Activated naive CD4-positive, alpha-beta T cell (primary cell): ENCODE results near the gene AVPR1B.

Experiments used
- DNase-seq, 4 experiments: peaks; one replicate each; lab custom pipeline; 2025; lab: John Stamatoyannopoulos, UW

AVPR1B gene

GRCh38 chr1:206117151-206117948 lies at the start of gene AVPR1B:
Gene AVPR1B (minus strand): TSS chr1:206117388. CDS start chr1:206116890, 498 bp downstream.
- DNase-seq = no peak

GRCh38 chr1:206145771-206146290 lies 28.6 kb upstream of the AVPR1B start:
- DNase-seq = no peak

GRCh38 chr1:206144605-206145004 lies 27.4 kb upstream of the AVPR1B start:
- no peak for DNase-seq

GRCh38 chr1:206143537-206144172 lies 26.5 kb upstream of the AVPR1B start:
- no peak for DNase-seq

GRCh38 chr1:206142770-206143169 lies 25.6 kb upstream of the AVPR1B start:
- DNase-seq = no peak

GRCh38 chr1:206142011-206142410 lies 24.8 kb upstream of the AVPR1B start:
- DNase-seq = no peak

GRCh38 chr1:206136241-206136640 lies 19.1 kb upstream of the AVPR1B start:
- no peak for DNase-seq

- no peak for DNase-seq
These were observed 18.1 kb upstream of the AVPR1B start for GRCh38 chr1:206135248-206135647.

- no peak for DNase-seq
These were observed 16.7 kb upstream of the AVPR1B start for GRCh38 chr1:206133751-206134415.

- DNase-seq = no peak
These were observed 13.8 kb upstream of the AVPR1B start for GRCh38 chr1:206131037-206131436.

GRCh38 chr1:206128196-206128595 lies 11.0 kb upstream of the AVPR1B start:
- DNase-seq = no peak

- no peak for DNase-seq
These were observed 10.1 kb upstream of the AVPR1B start for GRCh38 chr1:206127336-206127735.

GRCh38 chr1:206125346-206125745 lies 8.2 kb upstream of the AVPR1B start:
- DNase-seq = no peak

GRCh38 chr1:206122686-206123085 lies 5.5 kb upstream of the AVPR1B start:
- no peak for DNase-seq

GRCh38 chr1:206121269-206121668 lies 4.1 kb upstream of the AVPR1B start:
- no peak for DNase-seq

GRCh38 chr1:206120406-206120805 lies 3.2 kb upstream of the AVPR1B start:
- no peak for DNase-seq

GRCh38 chr1:206116873-206117150 lies 376 bp downstream of the AVPR1B start:
- DNase-seq = no peak

GRCh38 chr1:206116191-206116872 lies 856 bp downstream of the AVPR1B start:
- DNase-seq = no peak

- no peak for DNase-seq
These were observed 1.4 kb downstream of the AVPR1B start for GRCh38 chr1:206115791-206116190.

GRCh38 chr1:206114692-206115640 lies 2.2 kb downstream of the AVPR1B start:
- no peak for DNase-seq

- no peak for DNase-seq
These were observed 4.4 kb downstream of the AVPR1B start for GRCh38 chr1:206112600-206113301.
